Retinal pigment epithelial cell (primary cell): Measurements from ENCODE around the gene SLC6A19.
"Not testable (repeated sequence)": the region's sequence is repeated elsewhere in the genome, so short reads cannot be mapped to it uniquely, and the experiment has no call there.

ENCODE experiments used
- DNase-seq: peaks from one replicate; pipeline ENCODE4 v3.0.0-alpha.2; 2010; ENCODE audit warnings: low read depth
- H3K4me3 ChIP-seq: 2 replicates; pipeline ENCODE4 v1.5.1; 2011; ENCODE audit warnings: mild to moderate bottlenecking, low read length, control low read depth, moderate library complexity
- CTCF ChIP-seq: conservative IDR thresholded peaks from 2 replicates; pipeline ENCODE4 v1.5.1; 2011; ENCODE audit warnings: low read depth, low read length, control low read depth, inconsistent platforms

Gene SLC6A19

GRCh38 chr5:1225081-1225480 lies 23.7 kb downstream of the SLC6A19 start, which contains the start of gene SLC6A18:
SLC6A18 (plus strand) TSS chr5:1225381; CDS start chr5:1225478, 97 bp downstream.
- no peak within 1 kb of the TSS for H3K4me3 ChIP-seq
- no peak for TF ChIP-seq CTCF
- DNase-seq, result no peak

- DNase-seq, result no peak
- H3K4me3 ChIP-seq, result no peak overlapping the region
- TF ChIP-seq CTCF, result no peak
These were observed 24.8 kb downstream of the SLC6A19 start for GRCh38 chr5:1226231-1226630.

- TF ChIP-seq CTCF, result no peak
- no peak overlapping the region for H3K4me3 ChIP-seq
- no peak for DNase-seq
These were observed 25.6 kb downstream of the SLC6A19 start for GRCh38 chr5:1226839-1227581.

- no peak overlapping the region for H3K4me3 ChIP-seq
- no peak for TF ChIP-seq CTCF
- no peak for DNase-seq
These were observed 26.3 kb downstream of the SLC6A19 start for GRCh38 chr5:1227667-1228066.

GRCh38 chr5:1228120-1228519 lies 26.7 kb downstream of the SLC6A19 start:
- no peak for TF ChIP-seq CTCF
- DNase-seq, result no peak
- H3K4me3 ChIP-seq, result no peak overlapping the region

GRCh38 chr5:1229023-1229422 lies 27.6 kb downstream of the SLC6A19 start:
- not testable (repeated sequence) for DNase-seq, H3K4me3 ChIP-seq

GRCh38 chr5:1229822-1230221 lies 28.4 kb downstream of the SLC6A19 start:
- no peak overlapping the region for H3K4me3 ChIP-seq
- no peak for TF ChIP-seq CTCF
- no peak for DNase-seq
